Ovary (tissue), 3 donors: ENCODE results near the gene RPL10A.

Experiments used
- CTCF ChIP-seq, 3 donors: fragments of 450-650 bp in 2 of 3; fragments of 200-600 bp in 1 of 3; IDR thresholded peaks; one replicate each; pipeline versions ENCODE4 v1.5.1 to v1.8.0; 2016 to 2022; ENCODE audit warnings: antibody characterized with exemption in 3 of 3, mild to moderate bottlenecking in 1 of 3
- EP300 ChIP-seq: sonication (generic); formaldehyde crosslinking; IDR thresholded peaks from one replicate; pipeline ENCODE4 v1.6.1; 2017; ENCODE audit warnings: antibody characterized with exemption
- donor health status: DM: no; HTN: no; CAD: no.

- TF ChIP-seq CTCF (IDR thresholded peaks at IDR 0.05) (no peak), EP300 (no peak)
Measured at GRCh38 chr6:35488517-35488862, 20.3 kb downstream of the RPL10A start.
